ENCODE results near the gene CFAP57. TPM values are rescaled to one million over a fixed set of nuclear protein-coding genes. Genes with fewer than 3 reads are reported as not detected.
"Not testable (repeated sequence)": the region's sequence is repeated elsewhere in the genome, so short reads cannot be mapped to it uniquely, and the experiment has no call there.

Gene CFAP57
- total RNA-seq, 1 experiment from 2014 or later, result 1.1 TPM

DNA sequence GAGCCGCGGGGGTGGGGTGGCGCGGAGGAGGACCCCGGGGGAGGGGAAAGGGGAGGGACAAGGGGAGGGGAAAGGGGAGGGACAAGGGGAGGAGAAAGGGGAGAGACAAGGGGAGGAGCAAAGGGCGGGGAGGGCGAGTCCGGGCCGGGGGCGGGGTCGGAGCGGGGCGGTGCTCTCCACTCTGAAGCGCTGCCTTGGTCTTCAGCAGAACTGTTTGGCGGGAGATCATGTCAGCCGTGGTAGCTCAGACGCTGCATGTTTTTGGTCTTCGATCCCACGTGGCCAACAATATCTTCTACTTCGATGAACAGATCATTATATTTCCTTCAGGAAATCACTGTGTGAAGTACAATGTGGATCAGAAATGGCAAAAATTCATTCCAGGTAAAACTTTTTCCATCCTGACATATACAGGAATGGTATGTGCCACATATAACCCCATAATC lies 420 bp downstream of the CFAP57 start:
- peak; percentile 77 for DNase-seq (ENCODE audit: low spot score)

DNA sequence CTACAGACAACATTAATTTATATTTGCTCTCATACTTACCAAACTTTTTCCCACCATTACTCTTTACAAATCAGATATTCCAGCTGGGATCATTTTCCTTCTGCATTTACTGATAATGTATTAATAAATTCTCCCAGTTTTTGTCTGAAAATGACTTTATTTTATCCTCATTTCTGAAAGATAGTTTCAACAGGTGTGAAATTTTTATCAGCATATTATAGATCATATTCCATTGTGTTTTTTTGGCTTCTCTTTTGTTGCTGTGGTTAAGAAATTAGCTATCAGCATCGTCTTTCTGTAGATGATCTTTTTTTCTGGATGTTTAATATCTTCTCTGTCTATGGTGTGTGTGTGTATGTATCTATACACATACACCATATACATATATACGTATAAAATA lies 2.7 kb downstream of the CFAP57 start:
- DNase-seq (ENCODE audit: low spot score), result no peak

DNA sequence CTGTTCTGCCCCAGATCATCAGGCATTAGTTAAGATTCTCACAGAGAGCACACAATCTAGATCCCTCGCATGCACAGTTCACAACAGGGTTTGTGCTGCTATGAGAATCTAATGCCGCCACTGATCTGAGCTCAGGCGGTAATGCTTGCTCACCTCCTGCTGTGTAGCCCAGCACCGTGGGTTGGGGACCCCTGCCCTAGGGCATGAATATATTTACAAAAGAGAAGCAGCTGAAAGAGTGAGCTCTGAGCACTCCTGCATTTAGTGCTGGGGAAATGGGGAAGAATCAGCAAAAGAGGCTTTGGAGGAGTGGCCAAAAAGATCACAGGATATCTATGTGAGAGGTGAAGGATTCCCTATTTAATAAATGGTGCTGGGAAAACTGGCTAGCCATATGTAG lies 5.6 kb downstream of the CFAP57 start:
- DNase-seq (ENCODE audit: low spot score), result no peak

DNA sequence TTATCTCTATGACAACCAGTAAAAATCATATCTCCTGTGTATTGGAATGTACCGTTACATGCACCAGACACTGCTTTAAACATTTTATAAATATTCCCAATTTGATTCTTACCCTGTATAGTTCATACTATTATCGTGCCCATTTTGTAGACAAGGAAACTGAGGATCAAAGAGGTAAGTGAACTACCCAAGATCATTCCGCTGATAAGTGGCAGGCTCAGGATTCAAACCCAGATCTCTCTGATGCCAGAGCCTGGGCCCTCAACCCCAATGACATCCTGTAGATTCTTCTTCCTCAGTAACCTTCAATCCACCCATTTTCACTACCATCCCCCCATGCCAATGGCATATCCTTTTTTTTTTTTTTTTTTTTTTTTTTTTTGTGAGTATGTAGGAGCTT lies 12.3 kb downstream of the CFAP57 start:
- DNase-seq (ENCODE audit: low spot score), result no peak

DNA sequence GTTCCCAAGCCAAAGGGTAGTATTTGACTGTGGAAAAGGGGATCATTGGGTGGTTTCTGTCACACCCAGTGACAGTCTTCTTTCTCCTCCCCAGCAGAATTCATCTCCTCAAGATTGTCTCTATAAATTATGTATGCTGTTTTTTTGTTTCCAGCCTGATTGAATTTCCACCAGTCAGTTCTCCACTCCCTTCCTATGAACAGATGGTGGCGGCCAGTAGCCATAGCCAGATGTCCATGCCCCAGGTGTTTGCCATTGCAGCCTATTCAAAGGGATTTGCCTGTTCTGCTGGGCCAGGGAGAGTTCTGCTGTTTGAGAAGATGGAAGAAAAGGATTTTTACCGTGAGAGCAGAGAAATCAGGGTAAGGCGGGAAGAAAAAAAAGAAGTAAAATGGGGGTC lies 12.9 kb downstream of the CFAP57 start:
- DNase-seq (ENCODE audit: low spot score), result no peak

DNA sequence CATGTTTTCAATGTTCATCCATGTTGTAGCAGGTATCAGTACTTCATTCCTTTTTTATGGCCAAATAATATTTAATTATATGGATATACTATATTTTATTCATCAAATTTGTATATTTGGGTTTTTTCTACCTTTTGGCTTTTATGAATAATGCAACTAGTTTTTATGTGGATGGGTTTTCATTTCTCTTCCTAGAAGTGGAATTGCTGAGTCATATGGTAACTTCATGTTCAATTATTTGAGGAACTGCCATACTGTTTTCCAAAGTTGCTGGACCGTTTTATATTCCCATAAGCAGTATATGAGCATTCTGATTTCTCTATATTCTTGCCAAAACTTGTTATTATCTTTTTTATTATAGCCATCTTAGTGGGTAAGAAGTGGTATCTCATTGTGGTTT lies 16.0 kb downstream of the CFAP57 start:
- DNase-seq (ENCODE audit: low spot score), result no peak

DNA sequence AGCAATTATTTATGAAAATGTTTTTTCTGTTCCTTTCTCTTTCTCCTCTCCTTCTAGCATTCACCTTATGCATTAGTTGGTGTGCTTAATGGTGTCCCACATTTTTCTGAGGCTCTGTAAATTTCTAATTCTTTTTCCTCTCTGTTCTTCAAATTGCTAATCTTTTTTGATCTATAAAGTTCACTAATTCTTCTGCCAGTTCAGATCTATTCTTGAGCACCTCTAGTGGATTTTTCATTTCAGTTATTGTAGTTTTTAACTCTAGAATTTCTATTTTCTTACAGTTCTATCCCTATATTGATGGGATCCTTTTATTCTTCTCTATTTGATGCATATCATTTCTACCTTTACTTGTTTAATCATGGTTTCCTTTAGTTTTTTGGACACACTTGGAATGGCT lies 22.4 kb downstream of the CFAP57 start:
- no peak for DNase-seq (ENCODE audit: low spot score)

DNA sequence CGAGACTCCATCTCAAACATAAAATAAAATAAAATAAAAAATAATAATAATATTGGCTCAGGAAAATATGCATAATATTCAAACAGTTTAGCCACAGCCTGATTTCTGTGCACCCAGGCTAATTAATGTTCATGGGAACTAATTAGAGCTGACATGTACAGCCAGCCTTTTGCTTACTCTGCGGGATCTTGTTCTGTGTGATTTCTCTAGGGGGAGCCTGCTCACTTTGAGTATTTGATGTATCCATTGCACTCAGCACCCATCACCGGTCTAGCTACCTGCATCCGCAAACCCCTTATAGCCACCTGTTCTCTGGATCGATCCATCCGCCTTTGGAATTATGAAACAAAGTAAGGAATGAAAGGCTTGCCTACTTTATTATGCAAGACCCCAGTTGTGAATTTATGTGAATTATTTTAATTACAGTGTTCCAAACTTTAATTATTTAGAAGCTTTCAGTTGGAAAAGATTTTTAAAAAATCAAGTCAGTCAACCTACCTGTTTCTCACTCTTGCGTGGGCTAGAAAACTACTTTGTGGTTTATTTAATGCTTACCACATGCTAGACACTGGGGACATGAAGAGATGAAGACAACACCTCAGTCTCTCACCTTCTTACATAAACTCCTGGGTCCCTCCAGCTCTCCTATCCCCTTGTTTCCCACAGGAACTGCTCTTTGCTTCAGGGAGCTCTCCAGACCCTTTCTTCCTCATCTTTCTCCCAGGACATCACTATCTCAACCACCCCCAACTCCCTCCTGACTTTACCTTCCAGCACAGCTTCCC lies 25.4 kb downstream of the CFAP57 start:
- DNase-seq (ENCODE audit: low spot score), result no peak

DNA sequence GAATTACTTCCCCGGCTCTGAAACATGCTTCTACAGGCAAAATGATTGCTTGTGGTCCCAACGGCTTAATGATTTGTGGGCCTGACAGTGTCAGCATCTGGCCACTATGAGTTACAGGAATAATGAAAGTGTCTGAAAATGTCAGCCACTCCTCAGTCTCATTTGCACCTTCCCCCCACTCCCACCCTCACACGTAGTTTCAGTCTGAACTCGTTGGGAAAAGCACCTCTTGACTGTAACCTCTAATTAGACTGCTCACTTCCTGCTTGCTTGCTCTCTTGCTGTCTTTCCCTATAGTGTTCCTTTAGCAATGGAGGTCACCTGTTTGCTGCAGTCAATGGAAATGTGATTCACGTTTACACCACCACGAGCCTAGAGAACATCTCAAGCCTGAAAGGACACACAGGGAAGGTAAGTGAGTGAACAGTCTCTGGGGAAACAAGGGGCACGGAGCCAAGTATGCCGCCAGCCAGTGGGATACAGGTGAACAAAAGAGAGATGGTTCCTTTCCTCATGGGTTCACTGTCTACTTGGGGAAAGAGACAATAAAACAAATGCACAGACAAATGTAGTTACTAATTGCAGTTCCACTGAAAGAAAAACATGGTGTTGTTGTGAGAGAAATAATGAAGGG lies 27.1 kb downstream of the CFAP57 start:
- DNase-seq (ENCODE audit: low spot score), result no peak

DNA sequence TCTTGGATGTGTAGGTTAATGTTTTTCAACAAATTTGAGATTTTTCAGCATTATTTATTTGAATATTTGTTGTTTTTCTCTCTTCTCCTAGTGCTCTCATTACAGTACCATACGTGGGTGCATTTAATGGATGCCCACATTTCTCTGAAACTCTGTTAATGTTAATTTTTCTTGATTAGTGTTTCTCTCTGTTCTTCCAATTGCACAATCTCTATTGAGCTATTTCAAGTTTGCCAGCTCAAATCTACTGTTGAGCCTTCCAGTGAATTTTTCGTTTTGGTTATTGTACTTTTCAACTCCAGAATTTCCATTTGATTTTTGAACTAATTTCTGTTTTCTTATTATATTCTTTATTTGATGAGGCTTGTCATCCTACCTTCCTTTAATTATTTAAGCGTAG lies 31.7 kb downstream of the CFAP57 start:
- no peak for DNase-seq (ENCODE audit: low spot score)

DNA sequence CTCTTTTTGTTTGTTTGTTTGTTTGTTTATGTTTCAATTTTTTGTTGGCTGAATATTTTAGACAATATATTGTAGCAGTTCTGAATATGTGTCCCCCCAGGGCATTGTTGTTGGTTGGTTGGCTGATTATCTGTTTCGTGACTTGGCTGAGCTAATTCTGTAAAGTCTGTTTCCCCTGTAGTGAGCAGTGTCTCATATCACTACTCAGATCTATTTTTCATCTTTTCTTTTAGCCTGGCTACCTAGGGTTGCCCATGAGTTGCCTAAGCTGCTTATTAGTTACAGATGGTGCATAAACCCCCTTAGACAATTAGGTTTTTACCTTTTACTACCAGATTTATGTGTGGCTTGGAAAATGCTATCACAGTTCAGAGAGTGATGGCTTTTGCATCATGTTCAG lies 32.3 kb downstream of the CFAP57 start:
- DNase-seq (ENCODE audit: low spot score), result no peak

DNA sequence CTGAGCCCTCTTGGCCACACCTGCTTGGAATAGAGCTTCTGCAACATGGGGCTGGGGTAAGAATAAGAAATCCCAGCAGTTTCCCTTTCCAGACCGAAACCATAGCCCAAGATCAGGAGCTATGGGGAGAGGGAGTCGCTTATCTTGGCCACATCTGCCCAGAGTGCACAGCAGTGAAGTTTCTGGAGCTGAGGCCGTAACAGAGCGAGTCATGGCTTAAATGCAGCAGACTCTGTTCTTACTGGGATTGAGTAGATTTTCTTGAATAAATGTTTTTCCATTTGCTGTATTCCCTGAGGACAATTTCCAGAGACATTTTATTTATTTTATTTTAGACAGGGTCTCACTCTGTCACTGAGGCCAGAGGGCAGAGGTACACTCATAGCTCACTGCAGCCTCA lies 33.5 kb downstream of the CFAP57 start:
- DNase-seq (ENCODE audit: low spot score), result peak; percentile 17

DNA sequence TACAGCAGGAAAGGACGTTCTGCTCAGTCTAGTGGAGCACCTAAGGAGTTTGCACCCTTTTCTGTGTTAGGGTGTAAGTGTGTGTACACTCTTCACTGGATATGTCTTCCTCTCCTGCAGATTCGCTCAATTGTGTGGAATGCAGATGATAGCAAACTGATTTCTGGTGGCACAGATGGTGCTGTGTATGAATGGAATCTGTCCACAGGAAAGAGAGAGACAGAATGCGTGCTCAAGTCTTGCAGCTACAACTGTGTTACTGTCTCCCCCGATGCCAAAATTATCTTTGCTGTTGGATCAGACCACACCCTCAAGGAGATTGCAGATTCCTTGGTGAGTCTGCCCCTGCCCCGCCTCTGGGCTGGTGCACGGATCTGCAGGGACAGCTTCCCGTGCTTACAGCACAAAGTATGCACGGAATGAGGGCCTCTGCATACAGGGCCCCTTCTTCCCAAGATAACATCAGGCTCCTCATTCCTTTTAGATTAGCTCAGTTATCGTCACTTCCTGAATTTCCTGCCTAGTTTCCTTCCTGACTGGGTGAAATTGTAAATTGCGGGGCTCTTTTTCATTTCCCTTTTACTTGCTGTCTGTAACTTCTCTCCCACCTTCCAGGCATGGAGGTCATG lies 34.6 kb downstream of the CFAP57 start:
- DNase-seq (ENCODE audit: low spot score), result peak; percentile 95

DNA sequence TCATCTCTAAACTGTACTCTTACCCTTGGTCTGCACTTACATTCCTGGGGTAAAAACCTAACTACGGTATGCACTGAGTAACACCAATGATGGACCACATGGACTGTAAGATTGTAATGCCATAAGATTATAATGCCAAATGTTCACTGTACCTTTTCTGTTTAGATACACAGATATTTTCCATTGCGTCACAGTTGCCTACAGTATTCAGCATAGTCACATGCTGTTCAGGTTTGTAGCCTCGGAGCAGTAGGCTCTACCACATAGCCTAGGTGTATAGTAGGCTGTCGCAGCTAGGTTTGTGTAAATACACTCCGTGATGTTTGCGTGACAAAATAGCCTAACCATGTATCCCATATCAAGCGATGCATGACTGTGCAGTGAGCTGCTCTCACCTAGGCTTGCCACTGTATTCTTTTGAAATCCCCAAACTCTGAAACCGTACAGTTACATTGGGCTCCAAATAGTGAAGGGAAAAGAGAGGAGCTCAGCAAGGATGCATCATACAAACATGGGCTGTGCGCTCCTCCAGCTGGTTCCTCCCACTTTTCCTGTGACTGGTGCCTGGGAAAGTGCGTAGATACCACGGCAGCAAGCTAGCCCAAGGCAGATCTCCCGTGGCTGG lies 35.2 kb downstream of the CFAP57 start:
- peak; percentile 86 for DNase-seq (ENCODE audit: low spot score)

DNA sequence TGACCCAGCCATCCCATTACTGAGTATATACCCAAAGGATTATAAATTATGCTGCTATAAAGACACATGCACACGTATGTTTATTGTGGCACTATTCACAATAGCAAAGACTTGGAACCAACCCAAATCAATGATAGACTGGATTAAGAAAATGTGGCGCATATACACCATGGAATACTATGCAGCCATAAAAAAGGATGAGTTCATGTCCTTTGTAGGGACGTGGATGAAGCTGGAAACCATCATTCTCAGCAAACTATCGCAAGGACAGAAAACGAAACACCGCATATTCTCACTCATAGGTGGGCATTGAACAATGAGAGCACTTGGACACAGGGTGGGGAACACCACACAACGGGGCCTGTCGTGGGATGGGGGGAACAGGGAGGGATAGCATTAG lies 36.1 kb downstream of the CFAP57 start:
- DNase-seq (ENCODE audit: low spot score), result not testable (repeated sequence)

DNA sequence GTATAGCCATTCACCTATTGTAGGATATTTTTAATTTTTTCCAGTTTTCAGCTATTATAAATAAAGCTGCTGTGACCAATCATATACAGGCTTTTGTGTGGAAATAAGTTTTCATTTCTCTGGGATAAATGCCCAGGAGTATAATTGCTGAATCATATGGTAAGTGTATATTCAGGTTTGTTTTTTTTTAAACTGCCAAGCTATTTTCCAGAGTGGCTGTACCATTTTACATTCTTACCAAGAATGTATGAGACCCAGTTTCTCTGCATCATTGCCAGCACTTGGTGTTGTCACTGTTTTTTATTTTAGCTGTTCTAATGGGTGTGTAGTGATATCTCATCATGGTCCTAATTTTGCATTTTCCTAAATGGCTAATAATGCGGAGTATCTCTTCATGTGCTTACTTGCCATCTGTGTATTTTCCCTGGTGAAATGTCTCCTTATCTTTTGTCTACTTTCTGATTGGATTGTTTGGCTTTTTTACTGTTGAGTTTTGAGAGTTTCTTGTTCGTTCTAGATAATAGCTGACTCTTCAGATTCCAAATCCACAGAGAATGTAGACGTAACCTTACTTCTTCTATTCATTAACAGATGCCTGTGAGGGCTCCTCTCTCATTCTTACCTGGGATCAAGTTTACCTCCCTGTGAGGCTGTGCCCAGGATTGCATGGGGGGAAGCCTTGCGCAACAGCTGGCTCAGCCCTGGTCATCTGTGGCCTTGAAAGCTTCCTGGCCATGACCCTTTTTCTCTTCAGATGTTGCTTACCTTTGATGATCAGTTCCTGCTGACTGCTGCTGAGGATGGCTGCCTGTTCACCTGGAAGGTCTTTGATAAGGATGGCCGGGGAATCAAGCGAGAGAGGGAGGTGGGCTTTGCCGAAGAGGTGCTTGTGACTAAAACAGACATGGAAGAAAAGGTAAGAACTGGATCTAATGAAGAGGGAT lies 42.6 kb downstream of the CFAP57 start:
- no peak for DNase-seq (ENCODE audit: low spot score)

DNA sequence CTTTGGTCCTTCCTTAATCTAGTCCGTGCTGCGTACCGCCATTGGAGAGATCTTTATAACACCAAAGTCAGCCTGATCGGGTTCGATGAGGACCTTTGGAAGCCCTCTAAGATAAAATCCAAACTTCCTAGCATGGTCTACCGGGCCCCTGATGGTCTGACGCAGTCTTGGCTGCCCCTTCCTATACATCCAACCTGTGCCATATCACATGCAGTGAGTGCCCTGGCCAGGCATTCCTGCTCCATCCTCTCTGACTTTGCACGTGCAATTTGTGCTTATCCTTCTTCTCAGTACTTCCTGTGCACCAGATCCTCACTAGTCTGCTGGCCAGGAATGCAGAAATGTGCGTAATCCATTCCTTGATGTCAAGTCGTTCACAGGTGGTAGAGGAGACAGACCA lies 45.6 kb downstream of the CFAP57 start:
- DNase-seq (ENCODE audit: low spot score), result no peak

DNA sequence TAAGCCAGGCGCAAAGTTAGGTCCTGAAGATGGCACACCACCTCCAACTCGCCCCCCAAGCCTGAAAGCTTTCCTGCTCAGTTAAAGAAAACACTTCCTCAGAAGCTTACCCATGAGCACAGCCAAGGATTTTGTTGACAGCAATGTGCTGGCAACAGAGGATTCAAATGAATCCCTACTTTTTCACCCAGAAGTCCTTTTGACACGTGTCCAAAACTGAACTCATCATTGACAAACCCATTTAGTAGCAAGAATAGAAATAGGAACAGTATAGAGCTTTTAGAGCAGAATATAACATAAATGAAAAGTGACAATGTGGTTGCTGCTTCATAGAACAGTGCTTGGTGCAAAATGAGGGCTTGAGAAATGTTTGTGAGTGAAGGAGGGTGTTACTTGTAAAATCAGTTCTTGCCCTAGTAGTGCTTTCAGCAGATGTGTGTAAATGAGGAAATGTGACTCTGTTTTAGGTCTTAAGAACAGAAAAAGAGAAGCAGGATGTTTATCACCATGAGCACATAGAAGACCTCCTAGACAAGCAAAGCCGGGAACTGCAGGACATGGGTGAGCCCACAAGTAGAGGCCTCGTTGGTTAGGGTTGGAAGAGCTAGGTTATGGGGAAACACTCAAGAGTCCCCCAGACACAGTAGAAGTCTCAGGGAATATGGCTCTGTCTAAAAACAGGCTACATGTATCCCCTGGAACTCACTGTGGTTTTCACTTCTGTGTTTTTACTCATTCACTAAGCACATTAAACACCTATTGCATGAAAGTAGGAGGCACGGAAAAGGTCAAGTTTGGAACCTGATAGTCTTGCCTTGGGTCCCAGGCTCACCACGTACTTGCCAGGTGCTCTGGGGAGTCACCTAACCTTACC lies 49.0 kb downstream of the CFAP57 start:
- DNase-seq (ENCODE audit: low spot score), result no peak

DNA sequence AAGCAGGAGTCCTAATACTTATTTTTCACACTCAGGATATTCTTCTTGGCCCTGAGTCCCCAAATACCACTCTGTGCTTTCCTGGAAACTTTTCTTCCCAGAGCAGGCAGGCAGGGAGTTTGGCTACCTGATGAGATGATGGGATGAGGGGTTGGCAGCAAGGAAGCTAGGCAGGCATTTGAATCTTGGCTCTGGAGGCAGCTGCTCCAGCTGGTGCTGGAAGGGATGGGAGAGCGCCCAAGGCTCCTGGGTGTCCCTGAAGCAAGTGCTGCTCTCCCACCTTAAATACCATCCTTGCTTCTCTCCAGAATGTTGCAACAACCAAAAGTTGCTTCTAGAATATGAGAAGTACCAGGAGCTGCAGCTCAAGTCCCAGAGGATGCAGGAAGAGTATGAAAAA lies 49.7 kb downstream of the CFAP57 start:
- DNase-seq (ENCODE audit: low spot score), result no peak

DNA sequence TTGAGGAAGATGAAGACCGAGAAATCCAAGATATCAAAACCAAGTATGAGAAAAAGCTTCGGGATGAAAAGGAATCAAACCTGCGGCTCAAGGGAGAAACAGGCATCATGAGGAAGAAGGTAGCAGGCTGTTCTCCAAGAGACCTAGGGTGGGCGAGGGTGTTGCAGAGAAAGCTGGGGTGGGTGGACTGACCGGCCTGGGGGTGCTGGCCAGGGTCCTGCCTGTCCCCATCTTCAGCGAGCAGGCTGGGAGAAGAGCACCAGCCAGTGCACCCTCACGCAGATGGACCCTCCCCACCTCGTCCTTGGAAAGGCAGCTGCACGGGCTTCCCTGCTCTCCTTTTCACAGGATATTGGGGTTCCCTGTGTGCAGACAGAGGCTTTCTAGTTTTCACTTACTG lies 50.7 kb downstream of the CFAP57 start:
- DNase-seq (ENCODE audit: low spot score), result no peak

DNA sequence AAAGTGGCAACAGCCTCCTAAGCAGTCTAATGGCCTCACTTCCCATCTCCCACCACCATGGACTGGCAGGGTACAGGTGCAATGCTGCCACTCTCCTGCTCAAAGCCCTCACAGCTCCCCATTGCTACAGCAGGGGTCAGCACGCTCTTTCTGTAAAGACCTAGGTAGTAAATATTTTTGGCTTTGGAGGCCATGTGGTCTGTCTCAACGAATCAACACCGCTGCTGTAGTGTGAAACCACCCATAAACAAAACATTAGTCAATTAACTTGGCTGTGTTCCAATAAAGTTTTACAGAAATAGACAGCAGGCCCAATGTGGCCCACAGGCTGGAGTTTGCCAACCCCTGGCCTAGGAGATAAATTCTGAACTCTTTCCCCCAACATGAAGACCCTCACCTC lies 53.0 kb downstream of the CFAP57 start:
- peak; percentile 38 for DNase-seq (ENCODE audit: low spot score)
